HG03442 (cell line): ENCODE results near the gene PITX3.

Source experiments
- ATAC-seq: cut with Tn5 transposase; IDR thresholded peaks from one replicate; pipeline ENCODE4 v1.9.1; 2021; ENCODE audit warnings: mild to moderate bottlenecking, moderate library complexity; ENCODE audit not compliant: unreplicated experiment

The PITX3 gene

GRCh38 chr10:102185811-102186527 is 55.3 kb downstream of the PITX3 start:
- no peak for ATAC-seq

- ATAC-seq: no peak
Measured at GRCh38 chr10:102185272-102185671, 56.0 kb downstream of the PITX3 start.

- no peak for ATAC-seq
Measured at GRCh38 chr10:102184606-102185005, 56.7 kb downstream of the PITX3 start.
